ENCODE results near the gene BRD4. TPM values are rescaled to one million over a fixed set of nuclear protein-coding genes. Genes with fewer than 3 reads are reported as not detected.
A peak's percentile ranks its signal among the peaks of the same experiment; 100 is the strongest.

The BRD4 gene
- total RNA-seq, 1 donor: 25.7 TPM

GRCh38 chr19:15265850-15266248, 66.5 kb downstream of the BRD4 start:
- H3K4me3 ChIP-seq (ENCODE audit: insufficient read depth, low read length): no peak overlapping the region
- peaks cover 80% of the 10 kb centered on the region for H3K36me3 ChIP-seq (ENCODE audit: insufficient read depth, low read length)
- H3K27ac ChIP-seq (ENCODE audit: low read depth, low read length): peak overlapping the region; percentile 78
- peaks cover 90% of the 10 kb centered on the region for H4K20me1 ChIP-seq (ENCODE audit: insufficient read depth, low read length)
- peaks cover 92% of the 10 kb centered on the region for H3K79me2 ChIP-seq (ENCODE audit: insufficient read depth, low read length)
- H3K4me1 ChIP-seq (ENCODE audit: insufficient read depth, low read length): peaks cover 19% of the 10 kb centered on the region
- peak; percentile 99 for DNase-seq (ENCODE audit: insufficient read length, low spot score, missing footprints)
- H3K9me3 ChIP-seq (ENCODE audit: low read depth, low read length): no peaks in the 10 kb centered on the region
- H3K27me3 ChIP-seq (ENCODE audit: insufficient read depth, low read length): no peaks in the 10 kb centered on the region
- peak overlapping the region; percentile 41 for H3K4me2 ChIP-seq (ENCODE audit: insufficient read depth, low read length)
- H2AFZ ChIP-seq (ENCODE audit: low read length): no peak overlapping the region
- no peak for TF ChIP-seq CTCF (IDR thresholded peaks at IDR 0.05; ENCODE audit: extremely low read depth, low read depth, low read length)

- Histone ChIP-seq H3K27me3 (ENCODE audit: insufficient read depth, low read length) (no peaks in the 10 kb centered on the region), H3K4me1 (ENCODE audit: insufficient read depth, low read length) (peaks cover 19% of the 10 kb centered on the region), H3K36me3 (ENCODE audit: insufficient read depth, low read length) (peaks cover 81% of the 10 kb centered on the region), H3K79me2 (ENCODE audit: insufficient read depth, low read length) (peaks cover 92% of the 10 kb centered on the region), H2AFZ (ENCODE audit: low read length) (no peak overlapping the region), H3K4me2 (ENCODE audit: insufficient read depth, low read length) (peak overlapping the region; percentile 41), H3K27ac (ENCODE audit: low read depth, low read length) (peak overlapping the region; percentile 78), H4K20me1 (ENCODE audit: insufficient read depth, low read length) (peaks cover 90% of the 10 kb centered on the region), H3K9me3 (ENCODE audit: low read depth, low read length) (no peaks in the 10 kb centered on the region), H3K4me3 (ENCODE audit: insufficient read depth, low read length) (no peak overlapping the region)
- TF ChIP-seq CTCF (IDR thresholded peaks at IDR 0.05; ENCODE audit: extremely low read depth, low read depth, low read length): no peak
- peak; percentile 79 for DNase-seq (ENCODE audit: insufficient read length, low spot score, missing footprints)
Observed at GRCh38 chr19:15265214-15265849, 67.0 kb downstream of the BRD4 start.

- Histone ChIP-seq H4K20me1 (ENCODE audit: insufficient read depth, low read length) (peaks cover 88% of the 10 kb centered on the region), H3K27me3 (ENCODE audit: insufficient read depth, low read length) (no peaks in the 10 kb centered on the region), H3K79me2 (ENCODE audit: insufficient read depth, low read length) (peaks cover 92% of the 10 kb centered on the region), H3K4me3 (ENCODE audit: insufficient read depth, low read length) (no peak overlapping the region), H3K36me3 (ENCODE audit: insufficient read depth, low read length) (peaks cover 81% of the 10 kb centered on the region), H3K27ac (ENCODE audit: low read depth, low read length) (no peak overlapping the region), H3K9me3 (ENCODE audit: low read depth, low read length) (no peaks in the 10 kb centered on the region), H3K4me2 (ENCODE audit: insufficient read depth, low read length) (no peak overlapping the region), H2AFZ (ENCODE audit: low read length) (no peak overlapping the region), H3K4me1 (ENCODE audit: insufficient read depth, low read length) (peaks cover 19% of the 10 kb centered on the region)
- TF ChIP-seq CTCF (IDR thresholded peaks at IDR 0.05; ENCODE audit: extremely low read depth, low read depth, low read length): no peak
- peak; percentile 3 for DNase-seq (ENCODE audit: insufficient read length, low spot score, missing footprints)
Observed at GRCh38 chr19:15264933-15265206, 67.5 kb downstream of the BRD4 start.

GRCh38 chr19:15264061-15264932, 68.0 kb downstream of the BRD4 start:
- Histone ChIP-seq H3K9me3 (ENCODE audit: low read depth, low read length) (no peaks in the 10 kb centered on the region), H4K20me1 (ENCODE audit: insufficient read depth, low read length) (peaks cover 88% of the 10 kb centered on the region), H3K4me3 (ENCODE audit: insufficient read depth, low read length) (no peak overlapping the region), H2AFZ (ENCODE audit: low read length) (no peak overlapping the region), H3K4me1 (ENCODE audit: insufficient read depth, low read length) (peaks cover 19% of the 10 kb centered on the region), H3K27me3 (ENCODE audit: insufficient read depth, low read length) (no peaks in the 10 kb centered on the region), H3K36me3 (ENCODE audit: insufficient read depth, low read length) (peaks cover 81% of the 10 kb centered on the region), H3K79me2 (ENCODE audit: insufficient read depth, low read length) (peaks cover 92% of the 10 kb centered on the region), H3K4me2 (ENCODE audit: insufficient read depth, low read length) (no peak overlapping the region), H3K27ac (ENCODE audit: low read depth, low read length) (peak overlapping the region; percentile 25)
- peak; percentile 86 for TF ChIP-seq CTCF (IDR thresholded peaks at IDR 0.05; ENCODE audit: extremely low read depth, low read depth, low read length)
- DNase-seq (ENCODE audit: insufficient read length, low spot score, missing footprints): peak; percentile 88

Measured in osteoblast (primary cell).